SK-N-DZ (cell line): ENCODE measurements around the gene BRD1.
"Not testable (repeated sequence)": the region's sequence is repeated elsewhere in the genome, so short reads cannot be mapped to it uniquely, and the experiment has no call there.

Experiments used
- DNase-seq: peaks from one replicate; pipeline ENCODE4 v3.0.0-alpha.2; 2015; ENCODE audit warnings: low spot score

BRD1 gene

DNA sequence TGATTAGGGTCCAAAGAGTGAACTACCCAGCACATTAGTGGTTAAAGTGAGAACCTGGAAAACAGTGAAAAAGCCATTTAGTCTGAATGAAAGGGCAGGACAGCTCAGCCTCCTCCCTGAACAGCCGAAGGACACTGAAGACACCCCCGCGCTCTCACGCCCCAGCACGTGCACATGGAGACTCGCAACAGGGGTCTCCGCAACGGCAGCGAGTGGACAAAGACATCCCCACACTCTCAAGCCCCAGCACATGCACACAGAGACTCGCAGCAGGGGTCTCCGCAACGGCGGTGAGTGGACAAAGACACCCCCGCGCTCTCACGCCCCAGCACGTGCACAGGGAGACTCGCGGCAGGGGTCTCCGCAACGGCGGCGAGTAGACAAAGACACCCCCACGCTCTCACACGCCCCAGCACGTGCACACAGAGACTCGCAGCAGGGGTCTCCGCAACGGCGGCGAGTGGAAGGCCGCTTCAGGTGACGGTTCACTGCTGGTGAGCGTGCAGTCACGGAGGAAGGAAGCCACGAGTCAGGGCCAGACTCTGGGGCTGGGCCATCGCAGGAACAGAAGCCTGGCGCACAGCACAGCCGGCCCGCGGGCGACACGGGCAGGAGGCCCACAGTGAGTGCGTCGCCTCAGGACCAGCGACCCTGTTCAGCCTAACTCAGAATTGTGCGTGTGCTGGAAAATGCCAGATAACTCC is 43.6 kb downstream of the BRD1 start:
- no peak for DNase-seq

DNA sequence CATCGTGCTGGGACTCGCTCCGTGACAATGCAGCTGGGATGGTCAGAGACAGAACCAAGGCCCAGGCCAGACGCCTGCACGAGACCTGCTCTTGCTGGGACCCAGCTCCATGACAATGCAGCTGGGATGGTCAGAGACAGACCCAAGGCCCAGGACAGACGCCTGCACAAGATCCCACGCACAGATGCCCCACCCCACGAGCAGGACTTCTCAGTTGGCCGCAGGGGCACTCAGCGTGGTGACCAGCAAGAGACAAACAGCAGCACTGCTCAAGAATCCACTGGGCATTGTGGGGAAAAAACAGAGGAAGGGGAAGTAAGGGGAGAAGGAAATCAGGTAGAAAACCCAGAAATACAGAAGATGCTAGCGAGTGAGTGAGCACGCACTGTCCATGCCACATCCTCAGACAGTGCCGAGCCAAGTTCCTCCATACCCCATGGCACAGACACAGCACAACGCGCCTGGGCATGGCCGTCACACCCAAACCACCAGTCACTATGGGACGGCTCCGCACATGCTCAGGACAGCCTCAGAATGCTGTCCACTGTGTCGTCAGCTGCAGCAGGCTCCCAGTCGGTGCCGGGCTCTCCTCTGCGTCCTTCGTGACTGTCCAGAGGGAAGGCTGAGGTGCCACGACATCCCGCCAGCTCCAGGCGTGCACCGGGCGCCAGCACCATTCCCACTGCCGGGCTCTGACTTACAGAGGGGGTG is 44.5 kb downstream of the BRD1 start:
- no peak for DNase-seq

DNA sequence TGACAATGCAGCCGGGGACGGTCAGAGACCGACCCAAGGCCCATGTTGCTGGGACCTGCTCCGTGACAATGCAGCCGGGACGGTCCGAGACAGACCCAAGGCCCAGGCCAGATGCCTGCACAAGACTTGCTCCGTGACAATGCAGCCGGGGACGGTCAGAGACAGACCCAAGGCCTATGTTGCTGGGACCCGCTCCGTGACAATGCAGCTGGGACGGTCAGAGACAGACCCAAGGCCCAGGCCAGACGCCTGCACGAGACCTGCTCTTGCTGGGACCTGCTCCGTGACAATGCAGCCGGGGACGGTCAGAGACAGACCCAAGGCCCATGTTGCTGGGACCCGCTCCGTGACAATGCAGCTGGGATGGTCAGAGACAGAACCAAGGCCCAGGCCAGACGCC is 45.8 kb downstream of the BRD1 start:
- not testable (repeated sequence) for DNase-seq

GRCh38 chr22:49781289-49781782 is 46.3 kb downstream of the BRD1 start:
- no peak for DNase-seq

DNA sequence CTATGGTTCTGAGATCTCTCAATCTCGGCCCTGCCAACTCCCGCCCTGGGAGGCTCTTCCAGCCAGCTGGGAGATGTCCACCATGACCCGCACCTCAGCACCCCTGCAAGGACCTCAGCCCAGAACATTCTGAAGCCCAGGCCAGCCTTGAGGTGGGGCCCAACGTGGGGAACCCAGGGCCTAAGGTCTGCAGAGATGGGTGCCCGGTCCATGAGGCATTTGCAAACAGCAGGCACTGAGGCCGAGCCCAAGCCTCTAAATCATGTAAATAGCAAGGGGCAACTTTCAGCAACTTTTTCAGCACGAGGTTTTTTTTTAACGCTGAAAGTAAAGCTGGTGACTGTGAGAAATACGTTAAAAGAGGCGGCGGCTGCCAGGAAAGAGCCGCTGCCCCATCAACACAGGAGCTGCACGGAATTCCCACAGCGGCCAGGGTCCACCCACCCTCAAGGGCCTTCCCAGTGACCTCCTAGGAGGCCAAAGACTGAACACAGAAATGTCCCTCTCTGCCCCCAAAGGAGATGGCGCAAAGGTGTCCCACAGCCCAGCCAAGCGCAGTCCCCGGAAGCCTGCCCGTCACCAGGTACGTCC is 46.9 kb downstream of the BRD1 start:
- DNase-seq: no peak

GRCh38 chr22:49779853-49780697 is 47.6 kb downstream of the BRD1 start:
- DNase-seq: no peak

DNA sequence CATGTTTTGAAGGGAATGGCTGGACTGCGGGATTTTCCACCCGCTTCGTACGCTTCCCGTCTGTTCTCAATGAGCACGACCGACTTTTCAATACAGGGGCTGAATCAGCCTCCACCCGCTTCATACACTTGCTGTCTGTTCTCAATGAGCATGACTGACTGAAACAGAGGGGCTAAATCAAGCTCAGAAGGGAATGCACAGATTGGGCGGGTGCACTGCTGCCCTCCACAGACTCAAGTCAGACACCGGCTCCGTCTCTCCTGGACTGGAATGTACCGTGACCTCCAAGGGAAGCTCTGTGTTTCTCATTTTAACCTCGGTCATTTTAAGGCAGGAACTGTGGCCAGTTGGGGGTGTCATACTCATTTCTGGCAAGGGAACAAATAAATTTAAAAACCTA is 48.5 kb downstream of the BRD1 start:
- DNase-seq: no peak

- no peak for DNase-seq
Measured at GRCh38 chr22:49777569-49778249, 50.0 kb downstream of the BRD1 start.

- no peak for DNase-seq
Measured at GRCh38 chr22:49776891-49777290, 50.8 kb downstream of the BRD1 start.

DNA sequence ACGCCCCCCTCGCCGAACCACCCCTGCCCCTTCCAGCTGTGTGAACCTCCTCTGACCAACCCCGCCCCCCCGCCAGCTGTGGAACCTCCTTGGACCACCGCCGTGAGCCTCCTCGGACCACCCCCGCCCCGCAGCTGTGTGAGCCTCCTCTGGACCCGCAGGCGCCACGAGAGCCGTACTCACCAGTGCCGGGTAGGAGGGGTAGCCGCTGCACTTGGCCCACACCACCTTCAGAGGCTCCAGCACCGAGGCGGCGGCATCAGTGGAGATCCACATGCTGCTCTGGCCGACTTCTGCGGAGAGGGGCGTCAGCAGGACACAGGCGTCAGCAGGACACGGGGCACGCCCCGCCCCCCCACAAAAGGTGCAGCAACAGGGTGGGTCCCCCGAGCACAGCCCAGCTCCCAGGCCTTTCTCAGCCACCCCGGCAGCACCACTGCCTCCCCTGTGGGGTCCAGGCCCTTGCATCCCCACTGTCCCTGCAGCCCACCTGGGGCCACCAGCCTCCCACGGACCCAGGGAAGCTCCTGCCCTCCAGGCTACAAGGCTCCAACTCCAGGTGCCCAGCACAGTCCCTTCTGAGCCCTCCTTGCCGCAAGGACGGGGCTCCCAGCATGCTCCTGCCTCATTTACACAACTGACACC is 51.7 kb downstream of the BRD1 start:
- no peak for DNase-seq

DNA sequence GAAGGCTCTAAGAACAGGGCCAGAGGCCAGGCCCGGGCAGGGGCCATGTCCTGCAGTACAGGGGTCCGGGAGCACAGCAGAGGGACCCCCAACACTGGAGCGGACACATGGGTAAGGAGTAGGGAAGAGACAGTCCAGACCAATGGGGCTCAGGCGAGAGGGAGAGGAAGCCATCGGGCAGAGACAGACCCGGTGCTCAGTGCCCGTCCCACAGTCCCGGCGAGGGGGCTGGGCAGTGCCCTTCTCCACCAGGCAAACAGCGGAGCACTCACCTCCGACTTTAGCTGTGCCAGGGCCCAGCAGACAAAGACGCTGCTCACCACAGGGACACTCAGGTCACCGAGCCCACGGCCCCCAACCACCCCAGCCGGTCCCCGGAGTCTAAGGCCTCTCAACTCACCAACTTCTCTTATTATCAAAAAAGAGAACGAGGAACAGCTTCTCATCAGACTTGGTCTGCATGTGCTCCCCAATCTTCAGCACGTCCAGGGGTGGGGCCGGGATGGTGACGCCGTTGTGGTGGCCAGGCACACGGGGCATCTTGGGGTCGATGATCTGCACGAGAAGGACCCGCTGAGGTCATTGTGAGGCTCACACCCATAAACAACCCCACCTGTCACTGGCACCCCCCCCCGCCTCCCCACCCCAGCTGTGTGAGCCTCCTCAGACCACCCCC is 52.3 kb downstream of the BRD1 start:
- no peak for DNase-seq

GRCh38 chr22:49774499-49775151 is 53.0 kb downstream of the BRD1 start:
- no peak for DNase-seq

GRCh38 chr22:49774046-49774445 is 53.6 kb downstream of the BRD1 start:
- DNase-seq: no peak

DNA sequence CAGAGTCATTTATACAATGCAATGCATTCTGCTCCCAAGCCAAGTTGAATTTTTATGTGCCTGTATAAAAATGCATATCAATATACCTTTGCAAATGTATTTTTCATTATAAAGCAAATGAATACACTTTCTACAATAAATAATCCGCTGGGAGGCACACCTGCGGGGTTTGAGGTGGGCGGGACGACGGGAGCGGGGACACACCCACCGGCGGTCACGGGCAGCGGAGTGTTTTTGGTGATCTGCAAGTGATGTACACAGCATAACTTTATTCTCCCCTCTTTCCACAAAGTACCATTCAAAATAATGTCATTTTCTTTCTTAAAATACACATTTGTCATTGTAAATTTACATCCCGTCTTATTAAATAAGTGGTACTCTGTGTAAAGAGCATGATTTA is 54.1 kb downstream of the BRD1 start:
- DNase-seq: no peak

GRCh38 chr22:49772692-49773091 is 55.0 kb downstream of the BRD1 start:
- no peak for DNase-seq

DNA sequence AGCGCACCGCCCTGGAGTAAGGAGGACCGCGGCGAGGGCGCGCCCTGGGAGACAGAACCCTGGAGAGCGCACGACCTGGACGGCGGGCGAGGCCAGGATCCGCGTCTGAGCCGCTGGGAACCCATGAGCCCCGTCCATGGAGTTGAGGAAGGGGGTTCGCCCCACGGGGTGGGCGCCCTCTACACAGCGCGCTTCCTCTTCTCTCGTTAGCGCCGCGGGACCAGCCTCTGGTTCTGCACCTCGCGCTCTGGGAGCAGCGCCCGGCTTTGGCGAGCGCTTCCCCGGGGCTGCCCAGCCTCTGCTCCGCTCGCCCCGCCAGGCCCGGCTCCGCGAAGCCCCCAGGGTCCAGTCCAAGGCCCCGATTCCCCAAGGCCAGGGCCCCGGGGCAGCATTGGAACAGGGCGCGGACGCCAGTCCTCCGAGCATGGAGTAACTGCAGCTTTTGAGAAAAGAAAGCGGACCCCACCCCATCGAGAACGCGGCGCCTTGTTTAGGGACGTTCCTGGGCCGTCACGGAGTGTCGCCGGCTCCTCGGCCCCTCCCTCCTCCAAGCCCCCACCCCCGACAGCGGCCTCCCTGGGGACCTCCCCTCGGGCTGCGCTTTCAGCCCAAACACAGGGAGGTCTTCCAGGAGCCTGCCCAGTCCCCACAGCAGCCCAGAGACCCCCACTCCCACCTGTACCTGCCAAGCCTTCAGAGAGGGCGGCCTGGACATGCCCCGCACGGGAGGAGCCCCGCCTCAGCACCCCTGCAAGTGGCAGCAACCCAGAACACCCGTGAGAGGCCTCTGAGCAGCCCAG is 56.2 kb downstream of the BRD1 start:
- no peak for DNase-seq

GRCh38 chr22:49770547-49771265 is 57.0 kb downstream of the BRD1 start:
- no peak for DNase-seq
